Naive B cell (primary cell): ENCODE data around the gene RAB7B. TPM values are rescaled to one million over a fixed set of nuclear protein-coding genes. Genes with fewer than 3 reads are reported as not detected.
A peak's percentile ranks its signal among the peaks of the same experiment; 100 is the strongest.

Experiments used
- ATAC-seq, 2 donors: fragments of 150-1000 bp; cut with Tn5 transposase; 2 replicates each; pipeline ENCODE4 v1.10.0; 2021; ENCODE audit warnings: low read depth in 2 of 2, mild to moderate bottlenecking in 2 of 2, moderate library complexity in 2 of 2
- DNase-seq: peaks from one replicate; pipeline ENCODE4 v3.0.0; 2022
- H3K27ac Mint-ChIP-seq, 6 donors: one replicate each; pipeline ENCODE4 v1.8.0; 2020 to 2022; ENCODE audit warnings: mild to moderate bottlenecking in 6 of 6, mixed read lengths in 6 of 6, moderate library complexity in 5 of 6, inconsistent platforms in 2 of 6
- H3K27me3 Mint-ChIP-seq, 3 donors: one replicate each; pipeline ENCODE4 v1.8.0; 2021 to 2022; ENCODE audit warnings: mixed read lengths in 3 of 3, mild to moderate bottlenecking in 1 of 3
- H3K36me3 Mint-ChIP-seq, 2 donors: one replicate each; pipeline ENCODE4 v1.8.0; 2020 to 2022; ENCODE audit warnings: mixed read lengths in 2 of 2, inconsistent platforms in 1 of 2, mild to moderate bottlenecking in 1 of 2
- H3K4me1 Mint-ChIP-seq, 3 donors: one replicate each; pipeline ENCODE4 v1.8.0; 2020 to 2022; ENCODE audit warnings: mixed read lengths in 3 of 3, inconsistent platforms in 1 of 3, mild to moderate bottlenecking in 1 of 3, moderate library complexity in 1 of 3
- H3K4me3 Mint-ChIP-seq, 8 donors: one replicate each; pipeline ENCODE4 v1.8.0; 2020 to 2022; ENCODE audit warnings: mild to moderate bottlenecking in 8 of 8, mixed read lengths in 8 of 8, moderate library complexity in 8 of 8, inconsistent platforms in 2 of 8
- H3K9me3 Mint-ChIP-seq, 7 donors: one replicate each; pipeline ENCODE4 v1.8.0; 2020 to 2022; ENCODE audit warnings: mixed read lengths in 7 of 7, mild to moderate bottlenecking in 5 of 7, inconsistent platforms in 2 of 7, moderate library complexity in 1 of 7
- polyA plus RNA-seq, 6 donors: library from polyadenylated mRNA; unstranded; fragments of 300-500 nt; fragmentation: Illumina TruSeq; gene quantifications; one replicate each; pipeline ENCODE4 v1.2.3, GENCODE V29; 2021; ENCODE audit warnings: low read depth in 6 of 6

RAB7B gene
- polyA plus RNA-seq, 6 donors from 2014 or later, result not detected

DNA sequence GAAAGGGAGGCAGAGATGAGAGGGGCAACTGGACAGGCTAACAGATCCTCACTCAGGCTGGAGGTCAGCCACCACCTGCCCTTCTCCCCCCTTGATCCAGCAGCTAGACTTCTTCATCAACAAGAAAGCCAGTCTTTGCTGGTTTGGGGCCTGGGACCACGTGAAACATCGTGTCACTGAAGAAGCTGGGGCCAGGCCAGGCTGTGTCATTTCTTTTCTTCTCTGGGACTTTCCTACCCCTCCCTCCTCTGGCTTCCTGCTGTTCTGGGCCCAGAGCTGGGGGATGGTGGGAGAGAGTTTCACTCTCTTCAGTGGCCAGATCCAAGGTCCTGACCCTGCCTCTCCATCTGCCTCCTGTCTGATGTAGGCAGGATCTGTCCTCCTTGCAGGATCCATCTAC lies 41.8 kb downstream of the RAB7B start:
- Mint-ChIP-seq H3K27me3 (peaks cover 0 to 15% (median 8%) of the 10 kb centered on the region in 3 donors), H3K4me3 (no peak overlapping the region), H3K27ac (no peak overlapping the region), H3K9me3 (no peaks in the 10 kb centered on the region), H3K4me1 (peaks cover 0 to 5% (median 0%) of the 10 kb centered on the region in 3 donors), H3K36me3 (no peaks in the 10 kb centered on the region)
- DNase-seq, result no peak
- ATAC-seq, result no peak

DNA sequence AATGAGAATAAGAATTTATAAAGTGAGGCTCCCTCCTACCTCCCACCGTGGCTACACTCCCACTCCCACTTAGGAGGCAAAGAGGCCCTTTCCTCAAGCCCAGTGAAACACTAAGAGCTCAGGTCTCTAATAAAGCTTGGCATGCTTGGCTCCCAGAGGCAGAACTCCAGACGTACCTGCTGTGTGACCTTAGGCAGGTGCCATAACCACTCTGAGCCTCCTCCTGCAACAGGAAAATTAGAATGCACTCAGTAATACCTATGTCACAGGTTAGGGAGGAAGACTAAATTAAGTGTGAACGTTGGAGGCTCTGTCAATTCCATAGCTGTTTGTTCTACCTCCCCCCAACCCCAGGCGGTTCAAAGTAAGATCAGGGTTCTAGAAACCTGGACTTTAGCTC lies 43.4 kb downstream of the RAB7B start:
- Mint-ChIP-seq H3K9me3 (no peaks in the 10 kb centered on the region), H3K36me3 (no peaks in the 10 kb centered on the region), H3K27ac (no peak overlapping the region), H3K4me1 (peaks cover 0 to 11% (median 0%) of the 10 kb centered on the region in 3 donors), H3K4me3 (no peak overlapping the region), H3K27me3 (peaks cover 4 to 15% (median 8%) of the 10 kb centered on the region in 3 donors)
- DNase-seq (no peak), ATAC-seq (no peak)

DNA sequence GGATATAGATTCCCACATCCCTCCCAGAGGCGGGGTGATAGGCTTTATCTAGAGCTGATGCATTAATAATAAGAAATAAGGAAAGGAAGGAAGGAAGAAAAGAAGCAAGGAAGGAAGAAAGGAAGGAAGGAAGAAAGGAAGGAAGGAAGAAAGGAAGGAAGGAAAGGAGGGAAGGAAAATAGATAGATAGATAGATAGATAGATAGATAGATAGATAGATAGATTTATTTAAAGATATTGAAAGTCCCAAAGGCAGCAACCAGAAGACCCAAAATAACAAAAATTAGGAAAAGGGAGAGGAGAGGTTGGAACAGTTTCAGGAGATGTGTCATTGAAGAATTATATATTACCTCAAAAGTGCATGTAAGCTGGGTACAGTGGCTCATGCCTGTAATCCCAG lies 47.7 kb downstream of the RAB7B start:
- Mint-ChIP-seq H3K27ac (peak overlapping the region in 1 of 6 donors; percentile 71), H3K9me3 (no peaks in the 10 kb centered on the region), H3K36me3 (no peaks in the 10 kb centered on the region), H3K4me3 (peak overlapping the region in 1 of 8 donors; percentile 42), H3K4me1 (peaks cover 0 to 8% (median 0%) of the 10 kb centered on the region in 3 donors), H3K27me3 (peaks cover 4 to 5% (median 4%) of the 10 kb centered on the region in 3 donors)
- ATAC-seq (no peak), DNase-seq (no peak)

DNA sequence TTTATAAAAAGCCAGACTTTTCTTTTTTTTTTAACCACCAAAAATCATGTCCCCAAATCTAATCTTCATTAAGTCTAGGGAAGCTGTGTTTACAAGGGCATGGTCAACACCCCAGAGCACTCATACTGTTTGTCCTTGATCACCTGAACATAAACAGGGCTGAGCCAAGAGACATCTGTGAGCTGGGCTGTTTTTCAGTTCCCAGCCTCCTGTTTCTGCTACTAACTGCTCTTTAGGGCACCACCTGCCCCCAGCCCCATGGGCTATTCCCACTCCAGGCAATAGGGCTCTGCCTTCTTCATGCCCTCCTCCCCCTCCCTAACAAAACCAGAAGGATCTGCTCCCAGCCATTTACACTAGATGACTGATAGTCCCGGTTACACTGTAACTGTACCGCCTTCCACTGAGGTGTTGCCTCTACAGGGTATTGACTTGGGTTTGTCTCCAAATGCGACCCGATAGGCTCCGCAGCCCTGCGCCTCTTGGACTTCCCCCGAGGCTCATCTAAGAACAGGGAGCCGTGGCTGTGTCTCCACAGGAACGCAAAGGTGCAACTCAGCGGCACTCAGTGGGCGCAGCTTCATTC lies 48.3 kb downstream of the RAB7B start:
- peaks cover 0 to 4% (median 0%) of the 10 kb centered on the region in 3 donors for H3K27me3 Mint-ChIP-seq
- ATAC-seq (no peak), DNase-seq (no peak)
- no peak overlapping the region for H3K27ac Mint-ChIP-seq
- no peaks in the 10 kb centered on the region for H3K36me3 Mint-ChIP-seq
- no peak overlapping the region for H3K4me3 Mint-ChIP-seq
- H3K9me3 Mint-ChIP-seq, result no peaks in the 10 kb centered on the region
- peaks cover 0 to 5% (median 0%) of the 10 kb centered on the region in 3 donors for H3K4me1 Mint-ChIP-seq

DNA sequence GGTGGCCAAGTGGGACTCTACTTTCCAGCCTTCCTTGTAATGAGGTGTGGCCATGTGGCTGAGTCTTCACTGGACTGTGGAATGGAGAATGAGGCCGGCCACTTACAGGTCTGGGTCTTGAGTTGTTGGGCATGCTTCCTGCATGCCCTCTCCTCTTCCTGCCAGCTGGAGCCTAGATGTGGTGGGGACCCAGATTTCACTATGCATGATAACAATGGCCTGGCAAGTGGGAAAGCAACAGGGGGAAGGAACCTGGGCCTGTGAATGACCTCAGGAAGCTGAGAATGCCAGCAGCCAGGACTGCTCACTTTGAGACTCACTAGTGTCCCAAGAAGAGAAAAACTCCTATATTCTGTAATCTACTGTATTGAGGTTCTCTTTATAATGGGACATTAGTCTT lies 51.4 kb downstream of the RAB7B start:
- H3K4me1 Mint-ChIP-seq, result peaks cover 3 to 10% (median 7%) of the 10 kb centered on the region in 3 donors
- no peaks in the 10 kb centered on the region for H3K9me3 Mint-ChIP-seq
- no peak for DNase-seq
- H3K36me3 Mint-ChIP-seq, result no peaks in the 10 kb centered on the region
- no peak overlapping the region for H3K4me3 Mint-ChIP-seq
- H3K27ac Mint-ChIP-seq, result no peak overlapping the region
- ATAC-seq, result no peak
- peaks cover 0 to 4% (median 0%) of the 10 kb centered on the region in 3 donors for H3K27me3 Mint-ChIP-seq

DNA sequence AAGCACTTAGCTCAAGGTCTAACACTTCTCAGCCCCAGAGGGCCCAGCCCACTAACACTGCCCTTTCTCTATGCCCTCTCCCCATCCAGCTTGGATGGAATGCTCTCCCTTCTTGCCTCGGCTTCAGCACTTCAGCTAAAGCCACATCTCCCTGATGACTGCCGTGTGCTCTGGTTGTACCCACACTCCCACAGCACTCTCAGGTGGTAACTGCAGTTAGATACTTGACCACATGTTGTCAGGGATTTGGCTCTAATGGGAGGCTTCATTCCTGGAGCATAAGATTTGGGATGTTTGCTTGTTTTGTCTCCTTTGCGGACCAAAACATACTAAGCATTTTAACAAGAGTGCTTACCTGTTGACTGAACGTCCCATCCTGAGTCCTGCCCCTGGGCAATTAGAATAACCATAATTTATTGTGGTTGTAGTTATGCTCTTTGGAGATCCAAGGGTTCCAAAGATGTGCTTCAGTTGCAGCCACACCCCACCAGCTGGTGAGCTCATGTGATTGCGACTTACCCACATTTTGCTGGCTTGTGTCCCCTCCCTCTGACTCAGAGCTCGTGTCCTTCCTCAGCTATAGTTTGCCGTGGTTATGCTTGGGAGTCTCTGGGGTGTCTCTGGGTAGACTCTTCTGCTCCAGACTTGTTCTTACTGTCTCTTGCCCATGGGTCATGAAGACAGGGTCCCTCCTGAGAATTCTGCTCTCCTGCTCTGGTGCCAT lies 52.2 kb downstream of the RAB7B start:
- H3K4me3 Mint-ChIP-seq, result peak overlapping the region in 1 of 8 donors; percentile 22
- no peaks in the 10 kb centered on the region for H3K9me3 Mint-ChIP-seq
- no peak overlapping the region for H3K27ac Mint-ChIP-seq
- H3K27me3 Mint-ChIP-seq, result peaks cover 0 to 8% (median 0%) of the 10 kb centered on the region in 3 donors
- no peak for ATAC-seq
- H3K4me1 Mint-ChIP-seq, result peaks cover 3 to 8% (median 7%) of the 10 kb centered on the region in 3 donors
- no peak for DNase-seq
- H3K36me3 Mint-ChIP-seq, result no peaks in the 10 kb centered on the region

DNA sequence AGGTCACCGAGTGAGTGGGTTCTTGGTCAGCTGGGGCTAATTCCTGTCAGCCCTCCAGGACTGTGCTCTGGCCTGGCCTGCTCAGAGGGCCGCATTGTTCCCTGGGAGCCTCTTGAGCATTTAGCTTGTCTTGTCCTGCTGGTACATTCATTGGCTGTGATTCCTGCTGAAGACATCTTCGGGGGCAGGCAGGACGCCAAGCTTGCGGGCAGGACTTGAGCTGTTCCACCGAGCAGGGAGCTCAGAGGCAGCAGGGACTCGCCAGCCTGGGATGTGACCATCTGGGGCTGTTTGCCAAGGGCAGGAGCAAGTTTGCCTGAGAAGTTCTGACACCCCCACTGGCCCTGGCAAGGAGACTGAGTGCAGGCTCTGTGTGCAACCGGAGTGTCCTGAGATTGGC lies 52.9 kb downstream of the RAB7B start:
- H3K4me1 Mint-ChIP-seq, result peaks cover 3 to 7% (median 4%) of the 10 kb centered on the region in 3 donors
- no peak overlapping the region for H3K4me3 Mint-ChIP-seq
- ATAC-seq (no peak), DNase-seq (no peak)
- peaks cover 0 to 9% (median 0%) of the 10 kb centered on the region in 3 donors for H3K27me3 Mint-ChIP-seq
- no peaks in the 10 kb centered on the region for H3K9me3 Mint-ChIP-seq
- H3K36me3 Mint-ChIP-seq, result no peaks in the 10 kb centered on the region
- H3K27ac Mint-ChIP-seq, result no peak overlapping the region

DNA sequence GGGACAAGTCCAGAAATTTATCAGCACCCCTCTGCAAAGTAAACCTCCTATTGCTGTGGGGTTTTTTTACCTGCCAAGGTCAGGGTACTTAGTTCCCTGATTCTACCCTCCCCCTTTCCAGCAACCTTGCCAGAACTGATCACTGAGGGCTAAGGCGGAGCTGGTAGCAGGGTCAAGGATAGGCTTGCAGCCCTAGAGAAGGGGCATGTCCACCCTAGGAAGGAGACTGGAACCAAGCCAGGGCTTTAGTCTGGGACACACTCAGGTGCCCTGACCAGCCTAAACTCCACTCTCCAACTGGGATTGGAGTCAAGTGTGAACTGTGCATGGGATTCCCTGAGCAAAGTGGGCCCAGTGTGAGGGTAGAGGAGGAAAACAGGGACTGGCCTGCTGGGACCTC lies 53.4 kb downstream of the RAB7B start:
- Mint-ChIP-seq H3K36me3 (no peaks in the 10 kb centered on the region), H3K27me3 (peaks cover 0 to 7% (median 0%) of the 10 kb centered on the region in 3 donors), H3K4me3 (no peak overlapping the region), H3K4me1 (peaks cover 3 to 7% (median 4%) of the 10 kb centered on the region in 3 donors), H3K27ac (no peak overlapping the region), H3K9me3 (no peaks in the 10 kb centered on the region)
- ATAC-seq, result no peak
- DNase-seq, result no peak

DNA sequence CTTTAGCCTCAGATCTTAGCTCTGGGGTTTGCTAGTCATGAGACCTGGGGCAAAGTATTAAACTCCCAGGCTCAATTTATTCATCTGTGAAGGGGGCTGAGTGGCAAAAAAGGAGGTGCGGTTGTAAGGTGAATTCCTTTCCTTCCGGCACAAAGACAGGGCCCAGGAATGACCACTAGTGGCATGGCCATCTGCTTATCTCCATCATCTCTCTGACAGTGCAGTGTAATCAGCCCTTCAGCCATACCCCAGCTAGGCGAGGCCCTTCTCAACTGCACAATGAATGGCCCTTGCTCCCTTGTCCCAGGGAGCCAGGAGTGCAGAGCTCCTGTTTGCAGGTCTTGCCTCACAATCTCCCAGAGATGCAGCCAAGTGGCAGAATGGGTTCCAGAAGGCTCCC lies 54.3 kb downstream of the RAB7B start:
- H3K27ac Mint-ChIP-seq, result peak overlapping the region in 1 of 6 donors; percentile 19
- no peaks in the 10 kb centered on the region for H3K36me3 Mint-ChIP-seq
- peaks cover 3 to 7% (median 4%) of the 10 kb centered on the region in 3 donors for H3K4me1 Mint-ChIP-seq
- H3K27me3 Mint-ChIP-seq, result peaks cover 3 to 7% (median 3%) of the 10 kb centered on the region in 3 donors
- DNase-seq (no peak), ATAC-seq (no peak)
- H3K4me3 Mint-ChIP-seq, result no peak overlapping the region
- H3K9me3 Mint-ChIP-seq, result no peaks in the 10 kb centered on the region

DNA sequence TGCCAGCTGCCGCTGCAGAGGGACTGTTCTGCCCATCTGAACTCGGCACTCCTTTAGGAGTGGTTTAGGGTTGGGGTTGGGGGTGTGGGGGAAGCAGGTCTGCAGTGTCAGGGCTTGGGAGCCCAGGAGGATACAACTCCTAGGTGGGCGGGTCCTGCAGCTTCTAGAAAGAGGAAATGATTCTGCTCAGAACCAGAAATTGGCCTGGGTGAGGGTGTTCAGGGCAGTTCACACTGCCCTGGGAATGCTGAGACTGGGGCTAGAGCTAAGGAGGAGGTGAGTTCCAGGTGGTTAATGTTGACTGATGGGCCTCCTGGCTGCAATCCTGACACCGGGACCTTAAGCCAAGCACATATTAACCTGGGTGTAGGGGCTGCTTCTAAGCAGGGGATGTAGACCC lies 55.2 kb downstream of the RAB7B start:
- ATAC-seq, result peak in 1 of 2 donors; percentile 41
- no peak for DNase-seq
- peaks cover 3 to 7% (median 4%) of the 10 kb centered on the region in 3 donors for H3K4me1 Mint-ChIP-seq
- H3K36me3 Mint-ChIP-seq, result no peaks in the 10 kb centered on the region
- H3K4me3 Mint-ChIP-seq, result no peak overlapping the region
- no peak overlapping the region for H3K27ac Mint-ChIP-seq
- H3K9me3 Mint-ChIP-seq, result no peaks in the 10 kb centered on the region
- peaks cover 7 to 11% (median 11%) of the 10 kb centered on the region in 3 donors for H3K27me3 Mint-ChIP-seq

DNA sequence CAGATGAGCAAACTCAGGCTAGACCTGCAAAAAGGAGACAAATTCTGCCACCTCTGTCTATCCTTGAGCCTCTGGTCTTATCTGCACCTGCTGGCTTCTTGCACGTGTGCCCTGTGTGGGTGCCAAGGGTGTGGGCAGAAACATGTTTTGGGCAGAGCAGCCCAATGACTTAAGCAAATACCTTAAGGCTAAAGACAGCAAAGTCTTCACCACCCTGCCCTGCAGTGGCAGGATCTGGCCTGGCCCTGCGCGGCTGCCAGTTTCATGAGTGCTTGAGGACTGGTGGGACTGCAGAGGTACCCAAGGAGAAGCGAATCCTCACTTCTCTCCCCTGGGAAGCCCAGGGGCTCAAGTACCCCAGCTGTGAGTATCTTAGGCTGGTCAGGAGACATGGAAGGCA lies 56.2 kb downstream of the RAB7B start:
- Mint-ChIP-seq H3K36me3 (no peaks in the 10 kb centered on the region), H3K27ac (no peak overlapping the region), H3K4me3 (no peak overlapping the region), H3K4me1 (peaks cover 3 to 7% (median 4%) of the 10 kb centered on the region in 3 donors), H3K27me3 (peaks cover 7 to 21% (median 19%) of the 10 kb centered on the region in 3 donors), H3K9me3 (no peaks in the 10 kb centered on the region)
- ATAC-seq (no peak), DNase-seq (no peak)

DNA sequence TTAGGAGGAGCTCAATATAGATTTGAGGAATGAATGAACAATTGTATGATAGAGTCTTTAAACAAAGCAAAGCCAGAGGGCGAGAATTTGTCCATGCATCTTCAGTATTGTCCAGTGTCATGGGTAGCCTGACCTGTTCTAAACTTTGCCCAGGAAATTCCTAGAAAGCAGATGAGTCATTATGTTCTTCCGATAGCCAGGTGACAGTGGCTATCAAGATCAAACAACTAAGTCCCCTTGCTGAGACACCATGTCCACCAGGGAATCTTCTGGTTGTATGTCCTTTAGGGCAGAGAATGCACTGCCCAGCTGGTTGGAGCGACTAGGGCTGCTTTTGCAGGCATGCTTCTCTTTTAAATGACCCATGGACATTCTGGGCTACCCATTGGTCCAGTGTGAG lies 58.1 kb downstream of the RAB7B start:
- H3K27ac Mint-ChIP-seq, result no peak overlapping the region
- ATAC-seq, result no peak
- peaks cover 7 to 40% (median 22%) of the 10 kb centered on the region in 3 donors for H3K27me3 Mint-ChIP-seq
- no peak overlapping the region for H3K4me3 Mint-ChIP-seq
- no peaks in the 10 kb centered on the region for H3K9me3 Mint-ChIP-seq
- H3K36me3 Mint-ChIP-seq, result no peaks in the 10 kb centered on the region
- DNase-seq, result no peak
- peaks cover 3 to 7% (median 4%) of the 10 kb centered on the region in 3 donors for H3K4me1 Mint-ChIP-seq

DNA sequence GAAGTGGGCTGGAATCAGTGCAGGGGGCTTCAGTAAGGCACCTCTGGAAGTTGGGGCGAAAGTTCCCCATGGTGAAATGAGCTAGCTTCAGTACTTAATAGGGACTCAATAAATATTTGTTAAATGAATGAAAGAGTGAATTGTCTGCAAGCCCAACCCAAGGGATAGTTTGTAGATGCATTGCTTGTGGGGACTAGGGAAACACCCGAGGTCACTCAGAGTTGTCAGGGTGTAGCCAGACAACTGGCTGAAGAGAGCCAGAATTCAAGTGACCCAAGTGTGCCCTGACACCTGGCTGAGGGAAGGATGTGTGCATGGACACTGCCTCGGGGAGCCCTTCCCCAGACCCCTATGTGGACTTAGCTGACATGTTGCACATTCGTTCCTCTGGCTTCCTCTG lies 58.7 kb downstream of the RAB7B start:
- H3K36me3 Mint-ChIP-seq, result no peaks in the 10 kb centered on the region
- H3K4me1 Mint-ChIP-seq, result peaks cover 3 to 7% (median 4%) of the 10 kb centered on the region in 3 donors
- H3K27ac Mint-ChIP-seq, result no peak overlapping the region
- H3K27me3 Mint-ChIP-seq, result peaks cover 7 to 46% (median 28%) of the 10 kb centered on the region in 3 donors
- no peak overlapping the region for H3K4me3 Mint-ChIP-seq
- no peaks in the 10 kb centered on the region for H3K9me3 Mint-ChIP-seq
- ATAC-seq (no peak), DNase-seq (no peak)

DNA sequence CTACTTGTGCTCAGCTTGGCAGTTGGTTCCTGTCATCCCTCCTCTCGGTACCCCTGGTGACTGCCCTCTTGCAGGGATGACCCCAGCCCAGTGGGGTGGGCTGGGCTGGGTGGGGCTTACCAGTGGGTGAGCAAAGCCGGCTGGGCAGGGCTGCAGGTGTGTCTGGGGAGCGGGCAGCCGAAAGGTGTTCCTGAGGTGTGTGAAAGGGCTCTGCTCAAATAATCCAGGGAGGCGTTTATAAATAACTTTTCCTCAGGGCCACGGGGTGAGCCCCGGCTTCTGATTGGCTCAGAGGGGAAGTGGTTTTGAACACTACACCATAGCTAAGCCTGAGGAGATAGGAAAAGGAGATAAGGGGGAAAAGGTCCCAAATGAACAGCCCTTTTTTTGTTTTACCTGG lies 60.0 kb downstream of the RAB7B start, which contains the start of gene SLC26A9:
SLC26A9 (minus strand) TSS at position 212 of the 400 bp plus-strand sequence. CDS start 7,636 bp downstream, outside the sequence.
- H3K4me1 Mint-ChIP-seq, result peaks cover 3 to 6% (median 3%) of the 10 kb centered on the region in 3 donors
- no peak within 1 kb of the TSS for H3K4me3 Mint-ChIP-seq
- H3K27ac Mint-ChIP-seq, result no peak within 1 kb of the TSS
- H3K9me3 Mint-ChIP-seq, result no peaks in the 10 kb centered on the region
- no peak for DNase-seq
- H3K36me3 Mint-ChIP-seq, result no peaks in the 10 kb centered on the region
- no peak for ATAC-seq
- peaks cover 7 to 57% (median 37%) of the 10 kb centered on the region in 3 donors for H3K27me3 Mint-ChIP-seq
